Lower leg skin (tissue), 3 donors: ENCODE data around the gene SPON2.

Source experiments
- POLR2A ChIP-seq, 2 donors: fragments of 450-650 bp; IDR thresholded peaks; one replicate each; pipeline ENCODE4 v1.6.1; 2016 to 2017; ENCODE audit warnings: antibody characterized with exemption in 2 of 2, mild to moderate bottlenecking in 1 of 2, moderate library complexity in 1 of 2
- TF ChIP-seq, protein P1 (sequence below), 3 donors: fragments of 450-650 bp; IDR thresholded peaks; one replicate each; pipeline ENCODE4 v1.5.1; 2016; ENCODE audit warnings: antibody characterized with exemption in 3 of 3, mild to moderate bottlenecking in 3 of 3, moderate library complexity in 2 of 3

DNA sequence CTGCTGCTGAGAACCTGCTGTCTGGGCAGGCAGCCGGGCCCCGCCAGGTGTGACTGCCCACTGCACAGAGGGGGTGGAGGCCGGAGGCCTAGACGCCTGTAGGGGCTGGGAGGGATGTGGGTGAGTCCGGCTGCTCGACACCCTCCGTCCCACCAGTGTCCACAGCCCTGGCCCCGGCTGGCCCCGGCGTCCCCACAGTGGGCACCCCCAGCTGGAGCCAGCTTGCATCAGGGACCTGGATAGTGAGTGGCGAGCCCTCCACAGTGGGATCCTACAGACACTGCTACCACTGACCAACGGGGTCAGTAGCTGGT, 34.7 kb upstream of the SPON2 start:
- TF ChIP-seq, protein P1, sequence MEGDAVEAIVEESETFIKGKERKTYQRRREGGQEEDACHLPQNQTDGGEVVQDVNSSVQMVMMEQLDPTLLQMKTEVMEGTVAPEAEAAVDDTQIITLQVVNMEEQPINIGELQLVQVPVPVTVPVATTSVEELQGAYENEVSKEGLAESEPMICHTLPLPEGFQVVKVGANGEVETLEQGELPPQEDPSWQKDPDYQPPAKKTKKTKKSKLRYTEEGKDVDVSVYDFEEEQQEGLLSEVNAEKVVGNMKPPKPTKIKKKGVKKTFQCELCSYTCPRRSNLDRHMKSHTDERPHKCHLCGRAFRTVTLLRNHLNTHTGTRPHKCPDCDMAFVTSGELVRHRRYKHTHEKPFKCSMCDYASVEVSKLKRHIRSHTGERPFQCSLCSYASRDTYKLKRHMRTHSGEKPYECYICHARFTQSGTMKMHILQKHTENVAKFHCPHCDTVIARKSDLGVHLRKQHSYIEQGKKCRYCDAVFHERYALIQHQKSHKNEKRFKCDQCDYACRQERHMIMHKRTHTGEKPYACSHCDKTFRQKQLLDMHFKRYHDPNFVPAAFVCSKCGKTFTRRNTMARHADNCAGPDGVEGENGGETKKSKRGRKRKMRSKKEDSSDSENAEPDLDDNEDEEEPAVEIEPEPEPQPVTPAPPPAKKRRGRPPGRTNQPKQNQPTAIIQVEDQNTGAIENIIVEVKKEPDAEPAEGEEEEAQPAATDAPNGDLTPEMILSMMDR (IDR thresholded peaks at IDR 0.05) = no peak
- no peak for TF ChIP-seq POLR2A (IDR thresholded peaks at IDR 0.05)
